Stimulated activated CD8-positive, alpha-beta memory T cell treated with anti-CD3 and anti-CD28 coated beads, Interleukin-15, amount 100 ng/mL, for 48 hours (primary cell): ENCODE results near the gene RAB14.

Source experiments
- DNase-seq, 2 donors: peaks; one replicate each; pipeline ENCODE4 v3.0.0-alpha.2; 2020; ENCODE audit warnings: low read depth in 2 of 2

Gene RAB14

GRCh38 chr9:121219530-121219929 lies 17.9 kb upstream of the RAB14 start:
- DNase-seq: no peak

- DNase-seq: no peak
These were observed 16.8 kb upstream of the RAB14 start for GRCh38 chr9:121218357-121219027.

GRCh38 chr9:121217609-121218292 lies 16.1 kb upstream of the RAB14 start:
- no peak for DNase-seq

- DNase-seq: no peak
These were observed 14.7 kb upstream of the RAB14 start for GRCh38 chr9:121216271-121216805.

- no peak for DNase-seq
These were observed 12.3 kb upstream of the RAB14 start for GRCh38 chr9:121214005-121214404.

GRCh38 chr9:121213136-121213806 lies 11.6 kb upstream of the RAB14 start:
- DNase-seq: peak; percentile 58 to 60

GRCh38 chr9:121210536-121210935 lies 8.9 kb upstream of the RAB14 start:
- no peak for DNase-seq

- no peak for DNase-seq
These were observed 5.8 kb upstream of the RAB14 start for GRCh38 chr9:121207371-121207940.

- DNase-seq: no peak
These were observed 5.1 kb upstream of the RAB14 start for GRCh38 chr9:121206516-121207370.

GRCh38 chr9:121204611-121205010 lies 2.9 kb upstream of the RAB14 start:
- DNase-seq: no peak

- DNase-seq: no peak
These were observed 2.5 kb upstream of the RAB14 start for GRCh38 chr9:121204121-121204520.

- DNase-seq: peak; percentile 19 to 48
These were observed 478 bp downstream of the RAB14 start for GRCh38 chr9:121201045-121201737.

GRCh38 chr9:121200356-121200755 lies 1.3 kb downstream of the RAB14 start:
- DNase-seq: no peak

GRCh38 chr9:121199921-121200320 lies 1.7 kb downstream of the RAB14 start:
- DNase-seq: no peak

GRCh38 chr9:121198512-121199042 lies 3.1 kb downstream of the RAB14 start:
- no peak for DNase-seq

- no peak for DNase-seq
These were observed 4.5 kb downstream of the RAB14 start for GRCh38 chr9:121197132-121197531.

GRCh38 chr9:121196389-121196788 lies 5.3 kb downstream of the RAB14 start:
- DNase-seq: no peak

- no peak for DNase-seq
These were observed 6.9 kb downstream of the RAB14 start for GRCh38 chr9:121194730-121195129.

GRCh38 chr9:121192959-121193640 lies 8.6 kb downstream of the RAB14 start:
- DNase-seq: no peak

GRCh38 chr9:121192518-121192917 lies 9.2 kb downstream of the RAB14 start:
- no peak for DNase-seq
